Occipital lobe (tissue), 2 donors: ENCODE results near the gene HDAC4. TPM values are rescaled to one million over a fixed set of nuclear protein-coding genes. Genes with fewer than 3 reads are reported as not detected.
A peak's percentile ranks its signal among the peaks of the same experiment; 100 is the strongest.

ENCODE experiments used
- DNase-seq: peaks from one replicate; lab custom pipeline; 2025; lab: John Stamatoyannopoulos, UW
- total RNA-seq: library from RNA; depleted of rRNA; stranded (reverse); fragments of >200 nt; gene quantifications from one replicate; pipeline ENCODE4 v1.2.3, GENCODE V29; 2014

HDAC4 gene
- total RNA-seq, 1 donor from 2014 or later, result 30.9 TPM

GRCh38 chr2:239113171-239113570 is 287.6 kb downstream of the HDAC4 start:
- DNase-seq, result no peak

GRCh38 chr2:239112127-239112774 is 288.6 kb downstream of the HDAC4 start:
- DNase-seq, result no peak

DNA sequence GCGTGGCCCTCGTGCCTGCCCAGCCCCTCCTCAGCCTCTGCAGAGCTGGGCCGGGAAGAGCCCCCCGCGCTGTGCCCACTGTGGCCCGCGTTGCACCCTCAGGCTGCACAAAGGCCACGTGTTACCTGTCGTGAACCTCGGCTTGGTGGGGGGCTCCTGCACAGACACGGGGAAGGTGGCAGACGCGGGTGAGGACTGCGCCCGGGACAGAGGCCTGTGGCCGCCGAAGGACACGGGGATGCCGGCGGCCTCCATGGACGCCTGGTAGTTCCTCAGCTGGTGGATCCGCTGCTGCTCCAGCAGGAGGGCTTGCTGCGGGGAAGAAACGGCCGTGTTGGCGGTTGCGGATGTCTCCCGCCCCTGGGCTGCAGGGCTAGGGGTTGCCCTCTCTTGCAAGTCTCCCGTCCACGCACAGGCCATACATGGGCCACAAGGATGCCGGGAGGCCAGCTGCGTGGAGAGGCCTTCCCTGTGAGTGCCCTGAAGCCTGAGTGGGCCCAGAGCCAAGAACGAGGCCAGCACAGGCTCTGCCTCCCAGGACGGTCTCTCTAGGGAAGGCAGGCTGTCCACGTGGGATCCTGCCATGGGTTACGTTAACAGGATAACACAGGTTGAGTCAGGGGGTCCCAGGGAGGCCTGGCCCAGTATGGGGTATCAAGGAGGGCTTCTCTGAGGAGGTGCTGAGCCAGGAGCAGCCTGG is 289.3 kb downstream of the HDAC4 start:
- DNase-seq, result no peak

GRCh38 chr2:239110595-239111048 is 290.2 kb downstream of the HDAC4 start:
- DNase-seq, result no peak

- DNase-seq, result no peak
Measured at GRCh38 chr2:239109928-239110545, 290.8 kb downstream of the HDAC4 start.

DNA sequence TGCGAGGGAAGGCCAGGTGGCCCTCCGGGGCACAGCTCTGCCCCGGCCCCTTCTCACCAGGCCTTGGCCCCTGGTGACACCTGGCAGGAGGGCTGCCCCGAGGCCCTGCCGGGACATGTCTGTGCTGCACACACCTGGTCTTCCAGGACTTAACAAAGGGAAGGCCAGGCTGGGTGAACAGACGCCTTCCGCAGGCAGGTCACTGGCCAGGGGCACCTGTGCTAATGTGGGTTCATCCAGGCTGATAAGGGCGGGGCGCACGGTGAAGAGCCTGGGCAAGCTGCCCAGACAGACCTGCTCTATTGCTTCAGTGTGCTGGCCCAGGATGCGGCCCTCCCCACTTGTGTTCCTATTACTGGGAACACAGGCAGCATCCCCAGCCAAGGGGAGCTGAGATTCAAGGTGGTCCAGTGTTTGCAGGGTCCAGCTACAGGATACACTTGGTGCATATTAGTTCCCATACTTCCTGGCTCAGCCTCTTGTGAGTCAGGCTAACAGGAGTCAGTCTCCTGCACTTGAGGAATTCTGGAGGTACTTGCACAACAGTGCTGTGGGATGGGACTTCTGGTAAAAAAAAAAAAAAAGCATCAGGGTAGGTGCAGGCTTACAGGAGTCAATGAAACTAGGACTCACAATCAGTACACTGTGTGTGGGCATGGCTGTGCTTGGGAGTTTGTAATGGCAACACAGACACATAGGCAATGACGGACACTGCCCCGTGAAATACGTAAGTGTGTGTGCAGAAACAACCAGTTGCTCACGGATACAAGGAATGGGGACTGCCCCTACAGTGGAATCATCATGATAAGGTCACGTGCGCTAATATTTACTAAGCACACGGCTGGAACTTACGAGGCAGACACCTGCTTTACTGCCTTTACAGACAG is 291.5 kb downstream of the HDAC4 start:
- DNase-seq, result no peak

- no peak for DNase-seq
Measured at GRCh38 chr2:239108459-239108858, 292.4 kb downstream of the HDAC4 start.

GRCh38 chr2:239107936-239108335 is 292.9 kb downstream of the HDAC4 start:
- no peak for DNase-seq

DNA sequence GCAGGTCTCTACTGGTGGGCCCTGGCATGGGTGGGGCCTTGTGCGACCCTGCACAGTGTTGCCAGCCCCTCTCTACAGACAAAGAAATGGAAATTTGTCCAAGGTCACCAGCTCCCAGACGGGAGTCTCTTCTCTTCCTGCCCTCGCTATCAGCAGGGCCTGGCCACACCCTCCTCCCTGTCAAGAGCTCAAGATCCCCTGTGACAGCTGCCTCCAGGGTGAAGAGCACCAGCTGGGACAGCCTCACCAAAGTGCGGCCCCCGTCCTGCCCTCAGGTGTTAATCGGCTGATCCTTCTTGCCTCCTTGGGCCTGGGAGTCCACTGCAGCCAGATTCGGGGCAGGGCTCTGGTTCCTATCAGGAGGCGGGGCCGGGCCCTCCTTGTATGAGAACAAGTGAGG is 293.9 kb downstream of the HDAC4 start:
- no peak for DNase-seq

GRCh38 chr2:239106314-239106908 is 294.4 kb downstream of the HDAC4 start:
- DNase-seq, result peak; percentile 58

GRCh38 chr2:239105234-239105633 is 295.6 kb downstream of the HDAC4 start:
- no peak for DNase-seq

DNA sequence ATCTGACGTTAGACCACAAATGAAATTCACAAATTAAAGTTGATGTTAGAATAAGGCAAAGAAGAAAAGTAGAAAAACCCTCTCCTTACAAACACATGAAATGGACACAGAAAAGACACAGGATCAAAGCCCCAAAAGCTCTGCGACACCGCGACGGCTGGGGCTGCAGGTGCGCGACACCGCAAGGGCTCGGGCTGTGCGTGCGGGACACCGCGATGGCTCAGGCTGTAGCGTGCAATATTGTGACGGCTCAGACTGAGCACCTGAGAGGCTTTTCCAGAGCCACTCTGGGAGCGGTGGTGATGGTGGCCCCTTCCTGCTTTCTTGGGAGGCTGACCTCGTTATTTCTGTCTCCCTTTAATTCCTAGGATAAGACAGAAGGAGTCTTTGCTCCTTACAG is 296.0 kb downstream of the HDAC4 start:
- DNase-seq, result no peak

DNA sequence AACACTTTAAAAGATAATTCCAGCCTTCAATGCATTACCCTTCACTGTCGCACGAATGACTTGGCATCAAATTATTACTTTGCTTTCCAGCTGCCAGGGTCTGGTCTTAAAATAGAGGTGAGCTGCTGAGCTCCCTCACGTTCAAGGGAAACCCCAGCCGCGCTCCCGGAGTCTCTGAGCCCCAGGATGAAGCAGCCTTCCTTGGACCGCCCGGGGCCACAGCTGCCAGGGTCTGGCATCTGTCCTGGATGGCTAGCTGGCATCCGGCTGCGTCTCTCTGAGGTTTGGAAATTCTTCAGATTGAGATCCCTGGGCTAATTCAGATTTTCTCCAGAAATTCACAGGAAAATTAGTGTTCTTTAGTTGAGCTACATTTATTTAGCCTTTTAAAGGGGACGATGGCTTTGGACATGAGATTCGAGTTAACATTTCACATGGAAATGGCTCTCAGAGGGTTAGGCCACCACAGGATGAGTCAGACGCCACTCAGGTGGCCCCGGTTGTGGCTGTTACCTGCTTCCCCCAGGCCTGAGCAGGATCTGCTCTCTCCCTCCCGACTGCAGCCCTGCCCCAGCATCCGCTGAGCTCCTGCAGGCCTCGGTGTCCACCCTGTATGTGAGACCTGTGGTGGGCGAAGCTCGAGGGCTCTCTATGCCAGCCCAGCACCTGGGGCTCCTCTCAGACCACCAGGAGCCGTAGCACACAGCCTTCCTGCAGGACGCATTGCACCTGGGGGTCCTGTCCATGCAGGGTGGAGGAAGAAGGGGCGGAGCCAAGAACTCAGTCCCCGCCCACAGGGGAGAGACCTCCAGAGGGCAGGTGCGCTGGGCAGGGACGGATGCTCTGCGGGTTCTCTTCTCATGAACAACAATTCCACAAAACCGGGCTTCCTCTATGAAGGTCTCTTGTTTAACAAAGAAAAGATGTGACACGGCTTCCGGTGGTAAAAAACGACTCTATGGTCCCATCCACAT is 297.4 kb downstream of the HDAC4 start:
- DNase-seq, result no peak

GRCh38 chr2:239102266-239102665 is 298.6 kb downstream of the HDAC4 start:
- DNase-seq, result no peak

DNA sequence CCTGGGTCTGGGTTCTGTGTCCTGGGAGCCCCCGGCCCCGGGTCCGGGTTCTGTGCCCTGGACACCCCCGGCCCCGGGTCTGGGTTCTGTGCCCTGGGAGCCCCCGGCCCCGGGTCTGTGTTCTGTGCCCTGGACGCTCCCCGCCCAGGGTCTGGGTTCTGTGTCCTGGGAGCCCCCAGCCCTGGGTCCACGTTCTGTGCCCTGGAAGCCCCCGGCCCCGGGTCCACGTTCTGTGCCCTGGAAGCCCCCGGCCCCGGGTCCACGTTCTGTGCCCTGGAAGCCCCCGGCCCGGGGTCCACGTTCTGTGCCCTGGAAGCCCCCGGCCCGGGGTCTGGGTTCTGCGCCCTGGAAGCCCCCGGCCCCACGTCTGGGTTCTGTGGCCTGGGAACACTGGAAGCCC is 299.0 kb downstream of the HDAC4 start:
- no peak for DNase-seq

- DNase-seq, result no peak
Measured at GRCh38 chr2:239101071-239101470, 299.7 kb downstream of the HDAC4 start.

DNA sequence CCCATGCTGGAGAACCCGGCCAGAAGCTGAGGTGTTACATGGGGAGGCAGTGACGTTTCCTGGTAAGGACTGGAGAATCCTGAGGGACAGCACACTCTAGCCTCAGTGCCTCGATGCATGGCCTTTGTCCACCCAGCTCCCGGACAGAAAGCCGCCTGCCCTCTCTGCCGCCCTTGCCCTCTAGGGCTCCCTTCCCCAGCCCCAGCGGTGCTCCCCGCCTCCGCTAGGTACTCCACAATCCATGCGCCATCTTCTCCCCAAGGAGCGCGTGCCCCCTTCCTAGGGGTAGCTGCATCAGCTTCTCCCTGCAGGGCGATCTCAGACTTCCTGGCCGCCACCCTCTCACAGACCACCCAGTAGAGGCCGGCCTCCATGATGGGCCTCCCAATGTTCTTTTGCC is 301.3 kb downstream of the HDAC4 start:
- DNase-seq, result no peak

DNA sequence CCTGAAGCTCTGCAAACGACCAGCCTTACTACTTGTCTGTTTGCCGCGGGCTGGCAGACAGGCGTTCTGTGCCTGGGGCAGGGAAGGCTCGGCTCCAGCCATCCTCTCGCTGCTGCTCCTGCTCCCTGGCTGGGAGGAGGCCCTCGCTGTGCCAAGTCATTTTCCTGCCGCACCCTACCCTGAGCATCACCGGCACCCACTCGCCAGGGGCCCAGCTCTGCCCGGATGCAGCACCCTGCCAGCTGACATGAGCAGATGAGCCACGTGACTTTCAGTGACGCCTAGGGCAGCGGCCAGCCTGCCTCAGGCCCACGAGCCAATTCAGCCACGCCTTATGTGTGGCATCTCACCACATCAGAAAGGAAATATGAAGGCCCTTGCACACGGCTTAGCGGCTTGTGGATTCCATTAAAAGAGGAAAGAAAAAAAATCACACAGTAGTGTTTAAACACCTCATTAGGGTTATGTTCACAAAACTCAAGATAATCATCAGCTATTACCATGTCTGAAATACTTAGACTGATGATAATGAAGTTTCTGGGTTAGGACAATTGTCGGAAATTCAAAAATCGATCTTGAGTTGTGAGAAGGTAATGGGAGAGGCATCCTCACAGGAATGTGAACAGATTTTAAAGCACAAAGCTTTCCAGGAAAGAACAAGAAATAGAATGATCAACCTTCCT is 302.4 kb downstream of the HDAC4 start:
- no peak for DNase-seq

GRCh38 chr2:239097428-239097696 is 303.5 kb downstream of the HDAC4 start:
- no peak for DNase-seq
